Ovary (tissue), 9 donors: ENCODE data around the gene JAK2. TPM values are rescaled to one million over a fixed set of nuclear protein-coding genes. Genes with fewer than 3 reads are reported as not detected.
"Not testable (repeated sequence)": the region's sequence is repeated elsewhere in the genome, so short reads cannot be mapped to it uniquely, and the experiment has no call there.

Experiments used
- DNase-seq, 5 donors: peaks; one replicate each; pipeline ENCODE4 v3.0.0-alpha.2; 2019 to 2020
- H3K27ac ChIP-seq, 2 donors: fragments of 200-600 bp; one replicate each; pipeline versions ENCODE4 v1.5.1 to v1.8.0; 2019 to 2022
- H3K27me3 ChIP-seq: fragments of 200-600 bp; one replicate; pipeline ENCODE4 v1.8.0; 2022
- H3K36me3 ChIP-seq: fragments of 200-600 bp; sonication (generic); one replicate; pipeline ENCODE4 v1.5.1; 2019
- H3K4me1 ChIP-seq: one replicate; pipeline ENCODE4 v1.8.1; 2013; ENCODE audit warnings: mild to moderate bottlenecking, moderate library complexity; ENCODE audit not compliant: insufficient read depth
- H3K4me3 ChIP-seq: fragments of 200-600 bp; sonication (generic); one replicate; pipeline ENCODE4 v1.5.1; 2017
- H3K9me3 ChIP-seq, 2 donors: fragments of 200-600 bp in 1 of 2; sonication (generic) in 1 of 2; one replicate each; pipeline versions ENCODE4 v1.5.1 to v1.8.1; 2013 to 2019; ENCODE audit warnings: mild to moderate bottlenecking in 1 of 2, moderate library complexity in 1 of 2
- CTCF ChIP-seq, 3 donors: fragments of 450-650 bp in 2 of 3; fragments of 200-600 bp in 1 of 3; IDR thresholded peaks; one replicate each; pipeline versions ENCODE4 v1.5.1 to v1.8.0; 2016 to 2022; ENCODE audit warnings: antibody characterized with exemption in 3 of 3, mild to moderate bottlenecking in 1 of 3
- EP300 ChIP-seq: sonication (generic); formaldehyde crosslinking; IDR thresholded peaks from one replicate; pipeline ENCODE4 v1.6.1; 2017; ENCODE audit warnings: antibody characterized with exemption
- POLR2A ChIP-seq: fragments of 450-650 bp; IDR thresholded peaks from one replicate; pipeline ENCODE4 v1.6.1; 2017; ENCODE audit warnings: antibody characterized with exemption, mild to moderate bottlenecking, moderate library complexity
- WGBS, 3 donors: extraction: QIAGEN DNeasy Blood & Tissue Kit in 1 of 3; methylation state at CpG; one replicate each; pipeline versions ENCODE4 v1.1.5 to v1.1.7; 2013 to 2017; 5-methylcytosine and 5-hydroxymethylcytosine counted together
- intact Hi-C, 4 donors: fragments of 100-400 bp; cut with DNase I; formaldehyde crosslinking; loops; one replicate each; pipeline versions ENCODE4 v1.11.0 to v1.15.1; 2022 to 2023
- polyA plus RNA-seq, 2 donors: library from polyadenylated mRNA; stranded (reverse); fragments of 200-250 nt in 1 of 2; fragments of 350-450 nt in 1 of 2; fragmentation: Illumina TruSeq in 1 of 2; extraction: RNeasy Lipid Tissue Mini Kit (QIAGEN cat#74804) in 1 of 2; gene quantifications; one replicate each; pipeline ENCODE4 v1.2.3, GENCODE V29; 2013 to 2014
- total RNA-seq, 7 donors: library from RNA; depleted of rRNA in 2 of 7; stranded (reverse); fragments of >200 nt in 2 of 7; fragmentation: NEBNext Ultra II Directional in 3 of 7; extraction: Animal tissue kit (Norgen Biotek cat#: 25700) in 3 of 7; gene quantifications; one replicate each; pipeline versions ENCODE4 v1.1.0 to v1.2.4, GENCODE V29; 2016 to 2023
- donor health status: DM: no; HTN: no; CAD: no; lungs with moderate emphysema.
- donor health status: DM: no; HTN: no; CAD: no.
- donor health status: Bipolar disorder and iron deficiency.
- donor health status: DM: yes; HTN: yes; CAD: no.
- donor health status: DM: no; HTN: no; CAD: no.
- donor health status: DM: yes; HTN: yes; CAD: no.

Gene JAK2
- total and polyA plus RNA-seq, 9 donors: 8.6 to 31.4 (median 18.4) TPM

- intact Hi-C loops: no loop called here
- DNase-seq: no peak
- H3K36me3 ChIP-seq: no peaks in the 10 kb centered on the region
- no peak for TF ChIP-seq EP300
- no peak for TF ChIP-seq CTCF (IDR thresholded peaks at IDR 0.05)
- no peak for TF ChIP-seq POLR2A
- no peaks in the 10 kb centered on the region for H3K9me3 ChIP-seq
- no peaks in the 10 kb centered on the region for H3K27me3 ChIP-seq
- H3K27ac ChIP-seq: no peak overlapping the region
- H3K4me1 ChIP-seq: peaks cover 3% of the 10 kb centered on the region
- no peak overlapping the region for H3K4me3 ChIP-seq
Observed at GRCh38 chr9:5004481-5004880, 19.4 kb downstream of the JAK2 start.

GRCh38 chr9:5008202-5008601 is 23.1 kb downstream of the JAK2 start:
- Histone ChIP-seq H3K27ac (no peak overlapping the region), H3K4me3 (no peak overlapping the region)

GRCh38 chr9:5013374-5013773 is 28.3 kb downstream of the JAK2 start:
- no peak for TF ChIP-seq CTCF (IDR thresholded peaks at IDR 0.05)
- TF ChIP-seq EP300: no peak
- Histone ChIP-seq H3K4me1 (peaks cover 3% of the 10 kb centered on the region), H3K27ac (no peak overlapping the region)

More at GRCh38 chr9:5008202-5008601, 23.1 kb downstream of the JAK2 start:
- Histone ChIP-seq H3K36me3 (no peaks in the 10 kb centered on the region), H3K4me1 (peaks cover 4% of the 10 kb centered on the region), H3K27me3 (no peaks in the 10 kb centered on the region), H3K9me3 (no peaks in the 10 kb centered on the region)
- DNase-seq: no peak
- intact Hi-C loops: no loop called here
- TF ChIP-seq POLR2A (no peak), CTCF (IDR thresholded peaks at IDR 0.05) (no peak), EP300 (no peak)

GRCh38 chr9:5015934-5016333 is 30.9 kb downstream of the JAK2 start:
- no peak for DNase-seq
- no peak overlapping the region for H3K4me3 ChIP-seq
- intact Hi-C loops: no loop called here
- H3K36me3 ChIP-seq: no peaks in the 10 kb centered on the region
- TF ChIP-seq CTCF (IDR thresholded peaks at IDR 0.05): no peak
- 82 to 96% (median 85%) methylated on average over 5 of the region's 5 CpGs for WGBS, 3 donors
- H3K4me1 ChIP-seq: peaks cover 7% of the 10 kb centered on the region
- H3K27ac ChIP-seq: no peak overlapping the region
- no peaks in the 10 kb centered on the region for H3K9me3 ChIP-seq
- H3K27me3 ChIP-seq: no peaks in the 10 kb centered on the region

More at GRCh38 chr9:5013374-5013773, 28.3 kb downstream of the JAK2 start:
- intact Hi-C loops: no loop called here
- Histone ChIP-seq H3K4me3 (no peak overlapping the region), H3K27me3 (no peaks in the 10 kb centered on the region), H3K9me3 (no peaks in the 10 kb centered on the region), H3K36me3 (no peaks in the 10 kb centered on the region)
- DNase-seq: no peak

GRCh38 chr9:5025416-5025815 is 40.3 kb downstream of the JAK2 start:
- no peak for DNase-seq
- Histone ChIP-seq H3K9me3 (no peaks in the 10 kb centered on the region), H3K4me1 (no peaks in the 10 kb centered on the region), H3K36me3 (no peaks in the 10 kb centered on the region), H3K4me3 (no peak overlapping the region), H3K27me3 (no peaks in the 10 kb centered on the region), H3K27ac (no peak overlapping the region)
- no peak for TF ChIP-seq EP300
- no peak for TF ChIP-seq CTCF (IDR thresholded peaks at IDR 0.05)
- no peak for TF ChIP-seq POLR2A
- intact Hi-C loops: no loop called here
- 94 to 96% (median 96%) methylated on average over 3 of the region's 3 CpGs for WGBS, 3 donors

- H3K36me3 ChIP-seq, H3K27ac ChIP-seq, DNase-seq, H3K4me3 ChIP-seq, intact Hi-C loops, H3K4me1 ChIP-seq, H3K27me3 ChIP-seq, H3K9me3 ChIP-seq: not testable (repeated sequence)
- whole genome bisulfite sequencing, 3 donors: 94 to 97% (median 96%) methylated on average over 19 of the region's 19 CpGs
Observed at GRCh38 chr9:5031941-5032340, 46.9 kb downstream of the JAK2 start.
